ENCODE results near the gene TPD52L2.
"Not testable (repeated sequence)": the region's sequence is repeated elsewhere in the genome, so short reads cannot be mapped to it uniquely, and the experiment has no call there.

TPD52L2 gene

GRCh38 chr20:63897978-63898561 is 33.0 kb downstream of the TPD52L2 start:
- DNase-seq, result no peak

GRCh38 chr20:63898882-63899558 is 34.0 kb downstream of the TPD52L2 start:
- no peak for DNase-seq

GRCh38 chr20:63900413-63900812 is 35.3 kb downstream of the TPD52L2 start:
- no peak for DNase-seq

- DNase-seq, result no peak
Measured at GRCh38 chr20:63903796-63904561, 38.9 kb downstream of the TPD52L2 start.

- DNase-seq, result no peak
Measured at GRCh38 chr20:63908008-63908682, 43.1 kb downstream of the TPD52L2 start.

- DNase-seq, result no peak
Measured at GRCh38 chr20:63911176-63911575, 46.1 kb downstream of the TPD52L2 start.

- DNase-seq, result no peak
Measured at GRCh38 chr20:63913768-63914167, 48.7 kb downstream of the TPD52L2 start.

- no peak for DNase-seq
Measured at GRCh38 chr20:63915471-63915870, 50.4 kb downstream of the TPD52L2 start.

- DNase-seq, result not testable (repeated sequence)
Measured at GRCh38 chr20:63916371-63916939, 51.4 kb downstream of the TPD52L2 start.

GRCh38 chr20:63917811-63918210 is 52.7 kb downstream of the TPD52L2 start:
- DNase-seq, result no peak

GRCh38 chr20:63919130-63919529 is 54.1 kb downstream of the TPD52L2 start:
- DNase-seq, result no peak

GRCh38 chr20:63920226-63920625 is 55.2 kb downstream of the TPD52L2 start:
- DNase-seq, result no peak

GRCh38 chr20:63923651-63924050 is 58.6 kb downstream of the TPD52L2 start:
- no peak for DNase-seq

GRCh38 chr20:63924241-63924640 is 59.2 kb downstream of the TPD52L2 start:
- no peak for DNase-seq

GRCh38 chr20:63926298-63926697 is 61.2 kb downstream of the TPD52L2 start:
- DNase-seq, result no peak

- DNase-seq, result no peak
Measured at GRCh38 chr20:63929071-63929470, 64.0 kb downstream of the TPD52L2 start.

- not testable (repeated sequence) for DNase-seq
Measured at GRCh38 chr20:63929473-63929883, 64.4 kb downstream of the TPD52L2 start.

- DNase-seq, result no peak
Measured at GRCh38 chr20:63930971-63931553, 66.0 kb downstream of the TPD52L2 start.

- DNase-seq, result no peak
Measured at GRCh38 chr20:63931735-63932134, 66.7 kb downstream of the TPD52L2 start.

- DNase-seq, result no peak
Measured at GRCh38 chr20:63932606-63933160, 67.6 kb downstream of the TPD52L2 start.

- no peak for DNase-seq
Measured at GRCh38 chr20:63933646-63934045, 68.6 kb downstream of the TPD52L2 start.
